IMR-90 (cell line): ENCODE measurements around the gene LSM12. TPM values are rescaled to one million over a fixed set of nuclear protein-coding genes. Genes with fewer than 3 reads are reported as not detected.

Experiments
- ATAC-seq: fragments of 200-7000 bp; cut with Tn5 transposase; 2 replicates; pipeline ENCODE4 v1.9.1; 2020; ENCODE audit warnings: low read depth, mild to moderate bottlenecking, moderate library complexity
- BruUV-seq: library from RNA; stranded (reverse); fragments of 400-500 nt; replicated peaks from 2 replicates; lab custom pipeline; 2021; lab: Mats Ljungman, UMichigan
- CTCF ChIA-PET: fragments of 300-600 bp; formaldehyde crosslinking; extraction: SDS; loops from one replicate; lab custom pipeline; 2021; ENCODE audit warnings: antibody characterized with exemption; lab: Yijun Ruan, JAX
- POLR2A ChIA-PET: fragments of 300-600 bp; sonication (Branson Sonifier 250); formaldehyde crosslinking; loops from one replicate; lab custom pipeline; 2022; ENCODE audit warnings: antibody characterized with exemption; ENCODE audit not compliant: unreplicated experiment; lab: Charles Lee
- DNase-seq: peaks from one replicate; pipeline ENCODE4 v3.0.0; 2013
- H2AFZ ChIP-seq: replicated peaks from 2 replicates; pipeline ENCODE3; 2013; ENCODE audit warnings: low read length, mild to moderate bottlenecking; ENCODE audit not compliant: poor library complexity
- H2AK5ac ChIP-seq: 2 replicates; pipeline ENCODE4 v1.6.1; 2013; ENCODE audit warnings: low read depth, low read length, inconsistent platforms
- H2AK9ac ChIP-seq: replicated peaks from 2 replicates; pipeline ENCODE3; 2013; ENCODE audit warnings: mild to moderate bottlenecking, low read depth, low read length, moderate library complexity; ENCODE audit not compliant: poor library complexity
- H2BK120ac ChIP-seq: 2 replicates; pipeline ENCODE4 v1.6.1; 2013; ENCODE audit warnings: low read depth, low read length, inconsistent platforms
- H2BK15ac ChIP-seq: 3 replicates; pipeline ENCODE4 v1.6.1; 2013; ENCODE audit warnings: low read depth, low read length, inconsistent platforms
- H2BK20ac ChIP-seq: 2 replicates; pipeline ENCODE4 v1.6.1; 2013; ENCODE audit warnings: low read depth, mild to moderate bottlenecking, inconsistent platforms, low read length, moderate library complexity
- H2BK5ac ChIP-seq: 2 replicates; pipeline ENCODE4 v1.6.1; 2013; ENCODE audit warnings: mild to moderate bottlenecking, low read depth, low read length, inconsistent platforms; ENCODE audit not compliant: poor library complexity, severe bottlenecking
- H3K14ac ChIP-seq: replicated peaks from 2 replicates; pipeline ENCODE4 v1.6.1; 2013; ENCODE audit warnings: low read depth, low read length, inconsistent platforms
- H3K18ac ChIP-seq: 2 replicates; pipeline ENCODE4 v1.6.1; 2013; ENCODE audit warnings: low read depth, low read length, control low read depth
- H3K23ac ChIP-seq: 2 replicates; pipeline ENCODE4 v1.6.1; 2013; ENCODE audit warnings: low read depth, low read length, inconsistent platforms
- H3K27ac ChIP-seq: 2 replicates; pipeline ENCODE4 v1.5.1; 2013; ENCODE audit warnings: mild to moderate bottlenecking, control low read depth, low read length; ENCODE audit not compliant: insufficient read depth
- H3K27me3 ChIP-seq: 2 replicates; pipeline ENCODE4 v1.6.1; 2013; ENCODE audit warnings: low read length; ENCODE audit not compliant: control insufficient read depth, insufficient read depth
- H3K36me3 ChIP-seq: 2 replicates; pipeline ENCODE4 v1.6.1; 2013; ENCODE audit warnings: low read length, mixed read lengths; ENCODE audit not compliant: control insufficient read depth, insufficient read depth
- H3K4ac ChIP-seq: 2 replicates; pipeline ENCODE4 v1.6.1; 2013; ENCODE audit warnings: low read depth, low read length, inconsistent platforms
- H3K4me1 ChIP-seq: 2 replicates; pipeline ENCODE4 v1.6.1; 2013; ENCODE audit warnings: low read length, mixed read lengths; ENCODE audit not compliant: control insufficient read depth, insufficient read depth
- H3K4me2 ChIP-seq: 2 replicates; pipeline ENCODE4 v1.6.1; 2013; ENCODE audit warnings: low read depth, mild to moderate bottlenecking, control low read depth, low read length, moderate library complexity
- H3K4me3 ChIP-seq: 2 replicates; pipeline ENCODE4 v1.5.1; 2013; ENCODE audit warnings: low read depth, mild to moderate bottlenecking, control low read depth, low read length, moderate library complexity; ENCODE audit not compliant: insufficient read depth
- H3K56ac ChIP-seq: 2 replicates; pipeline ENCODE4 v1.6.1; 2013; ENCODE audit warnings: low read length, inconsistent platforms; ENCODE audit not compliant: insufficient read depth; ENCODE audit errors: extremely low read depth
- H3K79me1 ChIP-seq, 2 experiments: 2 replicates each; pipeline ENCODE4 v1.6.1; 2013; ENCODE audit warnings: low read length in 2 of 2, inconsistent platforms in 1 of 2, low read depth in 1 of 2
- H3K9ac ChIP-seq: 2 replicates; pipeline ENCODE4 v1.6.1; 2013; ENCODE audit warnings: low read depth, low read length, control low read depth
- H3K9me1 ChIP-seq: 2 replicates; pipeline ENCODE4 v1.6.1; 2013; ENCODE audit warnings: low read length, inconsistent platforms; ENCODE audit not compliant: insufficient read depth
- H3K9me3 ChIP-seq: 2 replicates; pipeline ENCODE4 v1.6.1; 2013; ENCODE audit warnings: low read length; ENCODE audit not compliant: control insufficient read depth, insufficient read depth
- H4K20me1 ChIP-seq: 2 replicates; pipeline ENCODE4 v1.6.1; 2013; ENCODE audit warnings: low read length, inconsistent platforms; ENCODE audit not compliant: insufficient read depth
- H4K5ac ChIP-seq: 2 replicates; pipeline ENCODE4 v1.6.1; 2013; ENCODE audit warnings: mild to moderate bottlenecking, low read depth, low read length, control low read depth
- H4K8ac ChIP-seq, 2 experiments: 2 replicates each; pipeline ENCODE4 v1.6.1; 2013; ENCODE audit warnings: low read depth in 2 of 2, low read length in 2 of 2, control low read depth in 1 of 2, inconsistent platforms in 1 of 2
- H4K91ac ChIP-seq: 2 replicates; pipeline ENCODE4 v1.6.1; 2013; ENCODE audit warnings: low read depth, low read length, inconsistent platforms; ENCODE audit not compliant: insufficient read depth
- CEBPB ChIP-seq: IDR thresholded peaks from 2 replicates; pipeline ENCODE4 v1.6.1; 2012; ENCODE audit warnings: low read depth, low read length, improper control_type of control experiment
- MAZ ChIP-seq: IDR thresholded peaks from 2 replicates; pipeline ENCODE4 v1.6.1; 2012; ENCODE audit warnings: low read depth, mild to moderate bottlenecking, low read length, improper control_type of control experiment, moderate library complexity, borderline replicate concordance
- MXI1 ChIP-seq: IDR thresholded peaks from 2 replicates; pipeline ENCODE4 v1.6.1; 2012; ENCODE audit warnings: low read depth, mild to moderate bottlenecking, low read length, moderate library complexity, borderline replicate concordance
- NFE2L2 ChIP-seq: fragments of 150-350 bp; IDR thresholded peaks from 2 replicates; pipeline ENCODE4 v1.6.1; 2016; ENCODE audit warnings: low read depth, mild to moderate bottlenecking, low read length
- RFX5 ChIP-seq: IDR thresholded peaks from 2 replicates; pipeline ENCODE4 v1.8.0; 2012; ENCODE audit warnings: low read depth, mild to moderate bottlenecking, low read length, moderate library complexity
- WGBS, 2 experiments: methylation state at CpG; one replicate each; pipeline versions ENCODE4 v1.1.5 to v1.1.7; 2013; ENCODE audit warnings: missing lambda C conversion rate in 2 of 2; ENCODE audit not compliant: insufficient read length in 1 of 2; ENCODE audit errors: extremely low coverage in 2 of 2; 5-methylcytosine and 5-hydroxymethylcytosine counted together
- dilution Hi-C: fragments of 300-500 bp; cut with HindIII; formaldehyde crosslinking; loops from one replicate; pipeline ENCODE4 v1.14.3; 2018; ENCODE audit warnings: low sequenced_read_pairs; ENCODE audit not compliant: unreplicated experiment
- in situ Hi-C: fragments of 300-500 bp; cut with MboI; formaldehyde crosslinking; loops from 3 replicates; pipeline ENCODE4 v1.14.3; 2019; ENCODE audit warnings: low sequenced_read_pairs, inconsistent platforms, mixed read lengths
- intact Hi-C: fragments of 100-400 bp; cut with micrococcal nuclease; formaldehyde crosslinking; loops from 2 replicates; pipeline ENCODE4 v1.10.0; 2022
- polyA plus RNA-seq, 3 experiments: library from polyadenylated mRNA; depleted of rRNA; stranded (reverse); fragments of >200 nt; gene quantifications; 2 replicates each; pipeline ENCODE4 v1.2.3, GENCODE V29; 2012; ENCODE audit warnings: low replicate concordance in 1 of 3
- total RNA-seq: library from RNA; depleted of rRNA; stranded (reverse); fragments of >200 nt; gene quantifications from 2 replicates; pipeline ENCODE4 v1.2.3, GENCODE V29; 2012

LSM12 gene
- total and polyA plus RNA-seq, 2 of the 4 experiments (the other 2 are of a cell fraction), result 38.0 to 41.0 TPM

DNA sequence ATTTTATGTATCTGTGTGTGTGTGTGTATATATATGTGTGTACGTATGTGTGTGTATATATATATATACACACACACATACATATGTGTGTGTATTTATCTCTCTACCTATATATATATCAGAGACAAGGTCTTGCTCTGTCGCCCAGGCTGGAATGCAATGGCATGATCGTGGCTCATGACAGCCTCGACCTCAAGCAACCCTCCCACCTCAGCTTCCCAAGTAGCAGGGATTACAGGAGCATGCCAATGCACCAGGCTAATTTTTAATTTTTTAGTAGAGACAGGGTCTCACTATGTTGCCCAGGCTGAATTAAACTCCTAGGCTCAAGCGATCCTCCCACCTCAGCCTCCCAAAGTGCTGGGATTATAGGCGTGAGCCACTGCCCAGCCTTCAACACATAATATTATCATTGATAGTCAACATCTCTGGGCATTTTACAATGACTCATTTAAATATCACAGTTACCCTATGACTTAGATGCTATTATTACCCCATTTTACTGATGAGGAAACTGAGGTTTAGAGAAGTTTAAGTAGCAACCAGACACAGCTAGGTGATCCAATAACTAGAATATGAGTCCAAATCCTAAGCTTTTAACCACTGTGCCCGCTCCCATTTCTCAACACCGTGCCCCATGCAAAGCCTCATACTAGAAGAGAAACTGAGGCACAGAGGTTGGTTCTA is 28.4 kb upstream of the LSM12 start:
- no CpG with 5 or more reads among the region's 8 CpGs for WGBS, 2 experiments
- peak overlapping the region; percentile 86 for H3K4ac ChIP-seq
- peak overlapping the region; percentile 69 for H4K5ac ChIP-seq
- H3K4me2 ChIP-seq, result peak overlapping the region; percentile 44
- no TSS peak for BruUV-seq
- H3K27me3 ChIP-seq, result no peaks in the 10 kb centered on the region
- peak overlapping the region; percentile 4; the same call in 1 of the 2 replicates for H3K9ac ChIP-seq
- H4K8ac ChIP-seq, result peak overlapping the region; percentile 75 to 80; a peak in 3 of 4 replicates
- peaks cover 17 to 67% of the 10 kb centered on the region in 2 experiments for H3K79me1 ChIP-seq
- peak overlapping the region; percentile 87 for H3K27ac ChIP-seq
- ChIA-PET CTCF (no interaction called here), POLR2A (interaction anchor here (0.6 kb wide), 1 partner anchor 11 kb away, joined by 3 read pairs; no protein-coding TSS in a partner anchor)
- no peak overlapping the region for H2AFZ ChIP-seq
- H2AK9ac ChIP-seq, result peak overlapping the region; percentile 86
- peak overlapping the region; percentile 63 for H3K18ac ChIP-seq
- H4K20me1 ChIP-seq, result 0 out of 2 replicates have a peak, but pooled peaks cover 3% of the 10 kb centered on the region
- peaks cover 25% of the 10 kb centered on the region for H3K36me3 ChIP-seq
- peak overlapping the region; percentile 75; the same call in 1 of the 2 replicates for H4K91ac ChIP-seq
- peak overlapping the region; percentile 63; the same call in 1 of the 2 replicates for H2BK20ac ChIP-seq
- peak overlapping the region; percentile 82; the same call in 1 of the 3 replicates for H2BK15ac ChIP-seq
- DNase-seq, result no peak
- dilution Hi-C loops (no loop called here), intact Hi-C loops (loop anchor here (1.0 kb wide), 2 partner anchors 13 to 25 kb away; partner anchors contain the start of gene G6PC3), in situ Hi-C loops (no loop called here)
- H2AK5ac ChIP-seq, result peak overlapping the region; percentile 77
- ATAC-seq, result no peak
- H3K14ac ChIP-seq, result peak overlapping the region; percentile 91
- peaks cover 16% of the 10 kb centered on the region for H3K4me1 ChIP-seq
- TF ChIP-seq MXI1, result no peak
- no peak for TF ChIP-seq MAZ
- no peak for TF ChIP-seq NFE2L2
- no peak for TF ChIP-seq CEBPB
- no peak for TF ChIP-seq RFX5
- H3K4me3 ChIP-seq, result no peak overlapping the region
- H3K56ac ChIP-seq, result no peak overlapping the region; the same call in 1 of the 2 replicates
- peak overlapping the region; percentile 61 for H3K23ac ChIP-seq
- H3K9me3 ChIP-seq, result no peaks in the 10 kb centered on the region
- H2BK120ac ChIP-seq, result peak overlapping the region; percentile 82
- peaks cover 18% of the 10 kb centered on the region for H3K9me1 ChIP-seq
- H2BK5ac ChIP-seq, result peak overlapping the region; percentile 66
